OCI-LY1 (cell line): ENCODE data around the gene EVL.

ENCODE experiments used
- CTCF ChIP-seq: fragments of 200-600 bp; sonication (generic), shearing (Covaris generic); IDR thresholded peaks from 2 replicates; pipeline ENCODE4 v1.5.1; 2017; ENCODE audit warnings: mild to moderate bottlenecking, antibody characterized with exemption, low read length, moderate library complexity, mixed read lengths
- EZH2 ChIP-seq: fragments of 200-600 bp; sonication (generic), shearing (Covaris generic); IDR thresholded peaks from 2 replicates; pipeline ENCODE4 v1.8.0; 2017; ENCODE audit warnings: borderline replicate concordance, mixed run types, mild to moderate bottlenecking, antibody characterized with exemption, low read length, moderate library complexity, mixed read lengths

- TF ChIP-seq CTCF (no peak), EZH2 (no peak)
Observed at GRCh38 chr14:100132161-100132902, 67.1 kb downstream of the EVL start.
